GM12873 (cell line): ENCODE results near the gene ADGRV1.

ENCODE experiments used
- TF ChIP-seq, protein P1 (sequence below): IDR thresholded peaks from 2 replicates; pipeline ENCODE4 v1.5.1; 2012; ENCODE audit warnings: low read depth, mild to moderate bottlenecking, moderate library complexity, low read length, control low read depth; ENCODE audit not compliant: insufficient read depth; ENCODE audit errors: missing control alignments

Gene ADGRV1

GRCh38 chr5:91144491-91145332, 586.1 kb downstream of the ADGRV1 start:
- TF ChIP-seq, protein P1, sequence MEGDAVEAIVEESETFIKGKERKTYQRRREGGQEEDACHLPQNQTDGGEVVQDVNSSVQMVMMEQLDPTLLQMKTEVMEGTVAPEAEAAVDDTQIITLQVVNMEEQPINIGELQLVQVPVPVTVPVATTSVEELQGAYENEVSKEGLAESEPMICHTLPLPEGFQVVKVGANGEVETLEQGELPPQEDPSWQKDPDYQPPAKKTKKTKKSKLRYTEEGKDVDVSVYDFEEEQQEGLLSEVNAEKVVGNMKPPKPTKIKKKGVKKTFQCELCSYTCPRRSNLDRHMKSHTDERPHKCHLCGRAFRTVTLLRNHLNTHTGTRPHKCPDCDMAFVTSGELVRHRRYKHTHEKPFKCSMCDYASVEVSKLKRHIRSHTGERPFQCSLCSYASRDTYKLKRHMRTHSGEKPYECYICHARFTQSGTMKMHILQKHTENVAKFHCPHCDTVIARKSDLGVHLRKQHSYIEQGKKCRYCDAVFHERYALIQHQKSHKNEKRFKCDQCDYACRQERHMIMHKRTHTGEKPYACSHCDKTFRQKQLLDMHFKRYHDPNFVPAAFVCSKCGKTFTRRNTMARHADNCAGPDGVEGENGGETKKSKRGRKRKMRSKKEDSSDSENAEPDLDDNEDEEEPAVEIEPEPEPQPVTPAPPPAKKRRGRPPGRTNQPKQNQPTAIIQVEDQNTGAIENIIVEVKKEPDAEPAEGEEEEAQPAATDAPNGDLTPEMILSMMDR: no peak

- TF ChIP-seq, protein P1: no peak
Measured at GRCh38 chr5:91145333-91145620, 586.7 kb downstream of the ADGRV1 start.

- TF ChIP-seq, protein P1: no peak
Measured at GRCh38 chr5:91146230-91146629, 587.6 kb downstream of the ADGRV1 start.

GRCh38 chr5:91146905-91147600, 588.5 kb downstream of the ADGRV1 start:
- TF ChIP-seq, protein P1: no peak

- TF ChIP-seq, protein P1: no peak
Measured at GRCh38 chr5:91150234-91150633, 591.6 kb downstream of the ADGRV1 start.

DNA sequence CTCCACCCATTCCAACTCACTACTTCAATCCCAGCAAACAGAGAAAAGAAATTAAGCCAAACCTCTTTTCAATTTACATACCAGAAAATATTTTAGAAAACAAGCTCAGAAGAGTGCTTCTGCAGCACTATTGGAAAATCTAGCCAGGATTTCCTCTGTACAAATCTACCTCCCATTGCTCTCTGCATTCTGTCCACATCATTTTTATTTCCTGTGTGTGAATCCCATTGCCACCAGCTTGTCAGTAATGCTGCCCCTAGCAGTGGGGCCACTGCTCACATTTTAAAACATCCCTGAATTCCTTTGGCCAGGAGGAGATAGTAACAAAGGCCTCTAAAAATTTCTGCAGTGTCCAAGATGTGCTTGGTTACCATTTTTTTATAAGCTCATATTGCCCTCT, 592.0 kb downstream of the ADGRV1 start:
- TF ChIP-seq, protein P1: no peak

DNA sequence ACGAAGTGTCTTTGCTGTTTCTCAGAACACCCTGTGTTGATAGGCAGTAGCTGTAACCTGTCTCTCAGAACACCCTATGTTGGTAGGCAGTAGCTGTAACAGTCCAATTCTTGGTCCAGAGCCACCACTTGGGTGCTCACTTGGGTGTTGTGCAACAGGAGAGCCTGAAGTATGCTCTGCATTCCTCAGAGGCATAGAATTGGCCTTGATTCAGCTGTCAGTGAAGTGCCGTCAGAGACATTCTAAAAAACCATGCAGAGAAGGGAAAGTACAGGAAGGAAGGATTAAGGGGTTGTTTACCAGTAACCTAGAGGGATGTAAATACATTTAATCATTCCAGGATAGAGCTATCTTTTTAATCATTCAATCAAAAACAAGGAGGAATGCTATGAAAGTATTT, 593.4 kb downstream of the ADGRV1 start:
- TF ChIP-seq, protein P1: no peak
